NCI-H1694 (cell line): Measurements from ENCODE around the gene KPNA6.
"Not testable (repeated sequence)": the region's sequence is repeated elsewhere in the genome, so short reads cannot be mapped to it uniquely, and the experiment has no call there.

ENCODE experiments used
- DNase-seq: peaks from one replicate; lab custom pipeline; 2025; lab: John Stamatoyannopoulos, UW

KPNA6 gene

DNA sequence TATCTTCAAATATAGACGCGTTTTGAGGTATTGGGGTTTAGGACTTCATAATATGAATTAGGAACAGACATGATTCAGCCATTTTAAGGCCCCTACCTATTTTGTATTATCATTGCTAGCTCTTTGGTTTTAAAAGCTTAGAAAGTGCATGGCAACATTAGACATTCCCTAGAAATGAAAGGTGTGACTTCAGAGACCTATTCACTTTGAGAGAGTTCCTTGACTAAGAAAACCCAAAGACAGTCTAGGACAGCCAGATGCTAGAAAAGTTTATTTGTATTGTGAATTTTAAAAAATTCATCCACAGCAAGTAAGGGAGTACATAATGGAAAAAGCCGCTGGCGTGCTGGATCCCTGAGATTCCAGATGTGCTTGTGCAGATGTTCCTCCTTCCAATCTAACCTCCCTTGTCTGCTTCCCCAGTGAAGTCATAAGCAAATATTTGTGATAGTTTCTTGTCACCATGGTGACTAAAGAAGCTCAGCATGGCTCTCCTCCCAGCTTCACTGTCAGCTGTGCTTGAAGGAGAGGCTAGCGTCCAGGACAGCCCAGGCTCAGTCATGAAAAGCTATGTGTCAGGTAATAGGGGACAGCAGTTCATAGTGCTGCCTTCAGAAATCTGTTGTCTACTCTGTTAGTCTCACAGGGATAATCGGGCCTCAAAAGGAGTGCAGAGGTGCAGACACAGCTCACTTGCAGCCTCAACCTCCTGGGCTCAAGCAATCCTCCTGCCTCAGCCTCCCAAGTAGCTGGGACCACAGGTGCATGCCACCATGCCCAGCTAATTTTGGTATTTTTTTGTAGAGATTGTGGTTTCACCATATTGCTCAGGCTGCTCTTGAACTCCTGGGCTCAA is 34.8 kb downstream of the KPNA6 start:
- DNase-seq = no peak

GRCh38 chr1:32143302-32143695 is 35.4 kb downstream of the KPNA6 start:
- not testable (repeated sequence) for DNase-seq

DNA sequence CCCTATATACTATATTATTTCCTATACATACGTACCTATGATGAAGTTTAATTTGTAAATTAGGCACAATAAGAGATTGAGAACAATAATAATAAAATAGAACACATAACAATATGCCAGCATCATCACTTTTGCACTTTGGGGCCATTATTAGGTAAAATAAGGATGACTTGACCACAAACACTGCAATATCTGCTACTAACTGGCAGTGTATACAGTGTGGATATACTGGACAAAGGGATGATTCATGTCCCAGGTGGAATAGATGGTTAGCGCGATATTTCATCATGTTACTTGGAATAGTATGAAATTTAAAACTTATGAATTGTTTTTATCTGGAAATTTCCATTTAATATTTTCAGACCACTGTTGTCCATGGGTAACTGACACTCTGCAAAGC is 36.2 kb downstream of the KPNA6 start:
- no peak for DNase-seq

- DNase-seq = not testable (repeated sequence)
Observed at GRCh38 chr1:32147799-32148198, 39.9 kb downstream of the KPNA6 start.

- no peak for DNase-seq
Observed at GRCh38 chr1:32150847-32151246, 43.0 kb downstream of the KPNA6 start.

- no peak for DNase-seq
Observed at GRCh38 chr1:32151319-32151787, 43.5 kb downstream of the KPNA6 start.

DNA sequence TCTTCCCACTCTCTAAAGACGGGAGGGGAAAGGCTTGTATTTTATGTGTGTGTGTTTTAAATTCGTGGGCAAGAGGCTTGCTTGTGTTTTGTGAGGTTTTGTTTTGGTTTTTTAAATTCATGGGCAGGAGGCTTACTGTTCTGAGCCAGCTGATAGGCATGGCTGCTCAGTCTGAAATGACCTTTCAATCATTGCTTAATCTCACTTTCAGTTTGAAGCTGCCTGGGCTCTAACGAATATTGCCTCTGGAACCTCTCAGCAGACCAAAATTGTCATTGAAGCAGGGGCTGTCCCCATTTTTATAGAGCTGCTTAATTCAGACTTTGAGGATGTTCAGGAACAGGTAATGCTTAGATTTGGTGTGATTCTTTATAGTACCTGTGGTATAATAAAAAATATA is 51.3 kb downstream of the KPNA6 start:
- no peak for DNase-seq

- no peak for DNase-seq
Observed at GRCh38 chr1:32163405-32163804, 55.5 kb downstream of the KPNA6 start.

DNA sequence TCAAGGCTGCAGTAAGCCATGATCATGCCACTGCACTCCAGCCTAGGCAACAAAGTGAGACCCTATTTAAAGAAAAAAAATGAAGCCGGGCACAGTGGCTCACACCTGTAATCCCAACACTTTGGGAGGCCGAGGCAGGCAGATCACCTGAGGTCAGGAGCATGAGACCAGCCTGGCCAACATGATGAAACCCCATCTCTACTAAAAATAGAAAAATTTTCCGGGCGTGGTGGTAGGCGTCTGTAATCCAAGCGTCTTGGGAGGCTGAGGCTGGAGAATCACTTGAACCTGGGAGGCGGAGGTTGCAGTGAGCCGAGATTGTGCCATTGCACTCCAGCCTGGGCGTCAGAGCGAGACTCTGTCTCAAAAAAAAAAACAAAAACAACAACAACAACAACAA is 57.8 kb downstream of the KPNA6 start:
- not testable (repeated sequence) for DNase-seq

GRCh38 chr1:32170991-32171390 is 63.1 kb downstream of the KPNA6 start:
- no peak for DNase-seq

DNA sequence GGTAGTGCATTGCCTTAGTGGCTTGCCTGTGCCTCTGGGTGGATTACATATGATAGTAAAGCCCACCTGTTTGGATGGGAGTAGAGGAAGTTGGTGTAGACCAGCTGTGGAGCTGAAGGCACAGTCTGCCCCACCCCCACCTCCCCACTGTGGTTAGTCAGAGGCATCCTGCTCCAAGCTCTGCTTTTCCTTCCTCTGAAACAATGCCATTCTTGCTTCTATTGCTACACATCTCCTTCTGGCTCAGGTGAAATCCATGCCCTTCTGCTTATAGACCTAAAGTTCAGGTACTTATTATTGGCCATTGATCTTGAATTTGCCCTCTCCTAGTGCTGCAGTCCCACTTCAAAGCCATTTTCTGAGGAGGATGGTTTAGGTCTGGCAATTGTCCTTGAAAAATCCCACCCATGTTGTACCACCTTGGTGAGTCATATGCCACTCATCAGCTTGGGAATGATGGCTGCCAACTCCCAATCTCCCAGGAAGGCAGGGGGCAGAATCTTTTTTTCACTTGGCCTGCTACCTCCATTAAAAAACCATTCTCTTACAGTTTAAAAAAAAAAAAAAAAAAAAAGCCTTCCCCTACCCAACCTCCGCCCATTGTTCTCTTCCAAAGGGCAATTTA is 64.9 kb downstream of the KPNA6 start:
- DNase-seq = no peak

DNA sequence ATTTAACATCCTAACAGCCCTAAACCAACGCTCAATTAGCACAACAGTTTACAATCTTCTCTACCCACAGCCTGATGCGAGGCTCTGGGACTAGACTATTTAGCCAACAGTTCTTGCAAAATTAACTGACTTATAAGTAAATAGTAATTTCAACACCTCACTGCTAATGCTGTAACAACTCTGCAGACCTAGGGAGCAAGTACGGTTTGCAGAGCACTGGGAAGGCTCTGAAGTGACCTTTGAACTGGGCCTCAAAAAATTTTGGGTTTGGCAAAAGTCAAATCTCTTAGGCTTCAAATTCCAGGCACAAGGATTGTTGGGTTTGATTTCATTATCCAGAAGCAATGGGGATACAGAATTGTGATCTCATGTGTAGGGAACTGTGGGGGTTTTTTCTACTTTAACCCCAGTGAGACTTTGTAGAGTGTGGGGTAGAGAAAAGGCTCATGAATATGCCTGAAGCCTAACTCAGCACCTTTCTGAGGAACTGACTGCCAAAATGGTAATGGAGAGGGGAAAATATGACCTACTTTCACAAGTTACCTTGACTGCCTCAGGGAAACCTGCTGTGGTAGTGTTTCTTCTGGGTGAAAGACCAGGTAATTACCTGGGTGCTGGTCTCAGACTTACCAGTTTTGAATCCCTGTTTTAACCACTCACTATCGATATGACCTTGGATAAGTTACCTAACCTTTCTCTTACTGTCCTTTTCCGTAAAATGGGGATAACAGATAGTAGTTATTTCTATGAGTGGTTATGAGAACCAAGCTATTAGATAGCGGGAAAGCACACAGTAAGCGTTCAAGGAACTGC is 70.7 kb downstream of the KPNA6 start:
- no peak for DNase-seq

GRCh38 chr1:32179193-32179442 is 71.3 kb downstream of the KPNA6 start:
- peak; percentile 57 for DNase-seq

DNA sequence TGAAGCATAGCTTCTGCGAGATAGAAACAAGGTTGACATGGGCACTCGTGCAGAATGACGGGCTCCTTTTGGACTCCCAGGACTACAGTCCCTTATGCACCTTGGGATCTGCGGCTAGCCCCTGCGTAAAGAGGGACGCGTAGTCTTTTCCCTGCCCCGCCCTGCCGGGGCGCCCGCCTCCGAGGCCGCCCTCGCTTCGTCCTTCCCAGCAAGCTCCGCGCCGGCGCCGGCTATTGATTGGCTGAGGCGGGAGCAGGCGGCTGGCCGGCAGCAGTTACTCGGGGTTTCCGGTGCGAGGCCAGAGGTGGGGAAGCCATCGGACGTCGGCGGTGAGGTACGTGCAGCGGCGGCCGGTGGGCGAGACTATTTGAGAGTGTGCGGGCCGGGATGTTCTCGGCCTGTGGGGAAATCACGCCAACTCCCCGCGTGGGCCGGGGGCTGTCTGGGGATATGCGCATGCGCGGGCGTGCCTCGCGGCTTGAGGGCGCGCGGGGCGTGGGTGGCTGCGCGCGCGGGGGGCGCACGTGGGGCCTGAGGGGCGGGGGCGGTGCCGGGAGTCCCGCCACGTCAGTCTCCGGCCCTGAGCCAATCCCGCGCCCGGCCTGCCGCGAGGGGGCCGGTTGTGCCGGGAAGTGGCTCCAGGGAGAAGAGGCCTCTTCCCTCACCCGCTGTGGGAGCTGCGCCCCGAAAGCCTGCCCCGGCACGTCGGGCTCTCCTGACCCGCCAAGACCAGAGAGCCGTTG is 71.8 kb downstream of the KPNA6 start, which contains the start of gene TXLNA:
TXLNA (plus strand) TSS at position 233 of the 743 bp plus-strand sequence. CDS start 671 bp downstream, outside the sequence.
- DNase-seq = peak; percentile 57

DNA sequence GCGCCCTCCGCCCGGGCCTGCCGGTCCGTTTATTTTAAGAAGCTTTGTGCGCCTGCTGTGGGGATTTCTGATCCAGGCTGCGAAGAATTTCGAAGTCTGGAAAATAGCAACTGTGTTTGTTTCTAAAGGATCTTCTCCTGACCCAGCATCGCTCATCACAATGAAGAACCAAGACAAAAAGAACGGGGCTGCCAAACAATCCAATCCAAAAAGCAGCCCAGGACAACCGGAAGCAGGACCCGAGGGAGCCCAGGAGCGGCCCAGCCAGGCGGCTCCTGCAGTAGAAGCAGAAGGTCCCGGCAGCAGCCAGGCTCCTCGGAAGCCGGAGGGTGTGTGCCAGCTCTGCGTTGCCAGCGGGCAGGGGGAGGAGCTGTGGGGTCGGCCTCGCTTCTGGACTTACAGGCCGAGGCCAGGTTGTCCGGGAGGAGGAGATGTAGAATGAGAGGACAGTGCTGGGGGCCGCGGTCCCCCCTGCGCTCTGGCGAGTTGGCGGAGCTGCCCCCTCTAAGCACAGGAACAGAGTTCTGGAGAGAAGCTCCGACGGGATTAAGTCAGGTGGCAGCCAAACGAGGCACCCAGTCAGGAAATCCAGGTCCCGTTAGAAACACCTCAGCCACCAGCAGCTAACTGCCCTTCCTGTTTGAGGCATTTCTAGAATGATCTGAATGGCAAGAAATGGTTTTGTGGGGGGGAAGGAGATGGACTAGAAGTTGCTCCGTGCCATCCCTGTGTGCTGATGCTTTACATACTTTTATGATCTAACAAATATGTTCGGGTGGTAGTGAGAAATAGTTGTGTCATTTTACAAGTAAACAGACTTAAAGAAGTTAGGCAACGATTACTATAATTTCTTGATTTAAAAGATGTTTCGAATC is 72.6 kb downstream of the KPNA6 start:
- no peak for DNase-seq

GRCh38 chr1:32181065-32181464 is 73.2 kb downstream of the KPNA6 start:
- no peak for DNase-seq

DNA sequence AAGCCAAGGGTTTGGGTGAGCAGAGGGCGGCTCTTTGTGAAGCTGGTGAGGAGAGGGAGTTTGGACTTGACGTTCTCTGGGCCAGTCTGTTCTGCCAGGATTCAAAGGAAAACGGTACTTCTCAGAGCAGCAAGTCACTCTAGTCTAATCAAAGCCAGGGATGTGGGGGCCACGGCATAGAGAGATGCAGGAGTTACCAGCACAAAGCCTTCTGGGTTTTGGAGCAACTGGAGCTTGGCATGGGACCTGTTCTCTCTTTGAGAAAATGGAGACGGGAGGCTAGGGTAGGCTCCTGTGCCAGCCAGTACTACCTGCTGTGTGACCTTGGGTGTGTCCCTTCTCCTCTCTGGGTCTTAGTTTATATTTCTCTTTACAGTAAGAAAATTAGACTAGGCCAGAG is 73.7 kb downstream of the KPNA6 start:
- DNase-seq = no peak

GRCh38 chr1:32182060-32182459 is 74.2 kb downstream of the KPNA6 start:
- DNase-seq = no peak

DNA sequence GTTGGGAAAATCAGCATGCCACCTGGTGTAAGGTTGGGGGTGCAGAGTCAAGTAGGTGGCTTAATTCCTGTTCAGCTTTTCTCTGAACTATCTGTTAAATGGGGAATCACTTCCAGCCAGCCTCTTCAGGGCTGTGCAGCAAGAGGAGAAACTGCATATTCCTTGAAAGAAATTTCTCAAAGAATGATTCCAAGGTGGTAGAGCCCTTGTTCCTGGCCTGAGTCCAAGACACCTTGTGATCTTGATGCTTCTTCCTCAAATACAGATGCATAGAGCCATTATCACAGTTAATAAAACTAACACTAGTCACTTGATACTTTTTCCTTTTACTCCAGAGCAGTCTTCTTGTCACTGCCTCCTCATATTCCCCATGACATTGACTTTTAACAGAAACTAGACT is 76.8 kb downstream of the KPNA6 start:
- DNase-seq = no peak

DNA sequence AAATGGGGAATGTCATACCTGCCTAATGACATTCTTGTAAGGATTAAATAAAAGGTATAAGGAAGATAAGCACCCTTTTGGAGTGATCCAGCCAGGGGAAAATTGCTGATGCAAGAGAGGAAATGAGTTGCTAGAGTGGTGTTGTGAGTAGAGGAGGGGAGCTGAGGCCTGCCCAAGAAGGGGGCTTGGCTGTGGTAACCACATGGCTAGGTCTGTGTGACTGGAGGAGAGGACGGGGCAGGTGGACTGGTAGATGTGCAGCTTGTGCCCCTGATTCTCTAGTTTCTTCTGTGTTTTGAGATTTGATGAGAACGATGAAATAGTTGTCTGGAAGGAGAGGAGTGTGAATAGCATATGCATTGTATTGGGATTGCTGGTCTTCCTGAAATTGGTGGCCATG is 78.2 kb downstream of the KPNA6 start:
- DNase-seq = no peak

DNA sequence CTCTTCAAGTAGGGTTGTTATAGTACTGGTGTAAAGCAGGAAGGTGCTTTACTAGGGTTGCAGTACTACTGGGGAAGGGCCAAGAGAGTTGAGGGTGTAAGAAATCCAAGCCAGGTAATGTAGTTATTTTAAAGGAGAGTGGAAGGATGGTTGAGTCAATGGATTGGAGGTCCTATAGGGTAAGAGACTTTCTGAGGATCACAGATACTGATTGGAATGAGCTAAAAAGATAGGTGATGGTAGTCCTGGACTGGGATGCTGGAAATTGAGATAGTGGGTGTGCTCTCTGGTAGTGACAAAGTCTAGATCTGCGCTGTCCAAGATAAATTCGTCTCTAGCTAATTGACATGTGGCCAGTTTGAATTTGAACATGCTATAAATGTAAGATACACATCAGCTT is 78.6 kb downstream of the KPNA6 start:
- DNase-seq = no peak
